ENCODE data around the gene NCOR1.
"Not testable (repeated sequence)": the region's sequence is repeated elsewhere in the genome, so short reads cannot be mapped to it uniquely, and the experiment has no call there.

Gene NCOR1

DNA sequence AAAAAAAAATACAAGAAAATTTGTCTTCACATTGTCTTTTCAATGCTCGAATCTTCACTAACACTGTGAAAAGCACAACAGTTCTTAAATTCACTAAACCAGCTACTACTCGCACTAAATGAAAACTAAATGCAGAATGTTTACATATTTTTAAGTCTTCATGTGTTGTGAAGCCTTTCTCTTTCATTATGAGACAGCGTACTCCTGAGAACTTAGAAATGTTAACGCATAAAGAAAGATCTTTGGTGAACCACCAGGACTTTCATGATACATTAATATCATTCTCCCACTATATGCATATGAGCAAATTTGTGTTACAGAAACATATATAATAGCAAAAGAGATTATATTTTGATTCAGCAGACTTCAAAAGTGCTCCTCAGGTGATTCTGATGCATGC lies 48.6 kb downstream of the NCOR1 start:
- DNase-seq (ENCODE audit: low read depth); H3K4me3 ChIP-seq (ENCODE audit: low read depth, low read length): not testable (repeated sequence)

DNA sequence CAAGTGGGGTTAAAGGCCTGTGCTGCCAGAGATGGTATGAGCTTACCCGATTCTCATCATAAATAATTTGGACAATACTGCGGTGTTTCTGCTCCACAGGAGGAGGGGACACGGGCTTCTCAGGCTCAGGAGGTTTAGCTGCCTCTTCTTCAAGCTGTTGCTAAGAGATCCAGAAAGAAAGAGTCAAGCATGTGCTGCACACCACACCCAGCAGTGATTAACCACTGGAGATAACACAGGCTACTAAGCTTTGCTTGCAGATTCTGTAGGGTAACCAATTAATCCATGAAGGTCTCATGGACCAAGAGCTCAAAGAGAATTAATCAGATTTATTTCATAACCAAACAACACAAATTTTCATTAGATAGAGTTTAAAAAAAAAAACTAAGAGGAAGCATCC lies 56.6 kb downstream of the NCOR1 start:
- H3K4me3 ChIP-seq (ENCODE audit: low read depth, low read length): no peak overlapping the region
- no peak for DNase-seq (ENCODE audit: low read depth)

DNA sequence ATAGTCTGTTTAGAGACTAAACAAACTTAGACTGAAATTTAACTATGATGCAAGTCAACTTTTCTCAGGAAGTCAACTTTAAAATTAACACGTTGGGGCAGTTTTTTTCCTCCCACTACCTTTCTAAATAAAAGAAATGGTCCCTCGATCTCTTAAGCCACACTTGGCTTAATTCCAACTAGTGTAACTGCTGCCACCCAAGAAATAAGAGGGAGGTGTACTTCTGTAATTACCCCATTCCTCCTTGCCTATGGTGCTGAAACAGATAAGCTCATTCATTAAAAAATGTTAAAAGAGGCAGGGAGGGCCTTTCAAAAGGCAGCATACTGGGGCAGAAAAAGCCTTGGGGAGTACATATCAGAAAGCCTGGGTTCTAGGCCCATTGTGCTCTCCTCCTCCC lies 59.8 kb downstream of the NCOR1 start:
- DNase-seq (ENCODE audit: low read depth): no peak
- H3K4me3 ChIP-seq (ENCODE audit: low read depth, low read length): no peak overlapping the region

DNA sequence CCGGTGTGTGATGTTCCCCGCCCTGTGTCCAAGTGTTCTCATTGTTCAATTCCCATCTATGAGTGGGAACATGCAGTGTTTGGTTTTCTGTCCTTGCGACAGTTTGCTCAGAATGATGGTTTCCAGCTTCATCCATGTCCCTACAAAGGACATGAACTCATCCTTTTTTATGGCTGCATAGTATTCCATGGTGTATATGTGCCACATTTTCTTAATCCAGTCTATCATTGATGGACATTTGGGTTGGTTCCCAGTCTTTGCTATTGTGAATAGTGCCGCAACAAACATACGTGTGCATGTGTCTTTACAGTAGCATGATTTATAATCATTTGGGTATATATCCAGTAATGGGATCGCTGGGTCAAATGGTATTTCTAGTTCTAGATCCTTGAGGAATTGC lies 63.0 kb downstream of the NCOR1 start:
- not testable (repeated sequence) for H3K4me3 ChIP-seq (ENCODE audit: low read depth, low read length)

DNA sequence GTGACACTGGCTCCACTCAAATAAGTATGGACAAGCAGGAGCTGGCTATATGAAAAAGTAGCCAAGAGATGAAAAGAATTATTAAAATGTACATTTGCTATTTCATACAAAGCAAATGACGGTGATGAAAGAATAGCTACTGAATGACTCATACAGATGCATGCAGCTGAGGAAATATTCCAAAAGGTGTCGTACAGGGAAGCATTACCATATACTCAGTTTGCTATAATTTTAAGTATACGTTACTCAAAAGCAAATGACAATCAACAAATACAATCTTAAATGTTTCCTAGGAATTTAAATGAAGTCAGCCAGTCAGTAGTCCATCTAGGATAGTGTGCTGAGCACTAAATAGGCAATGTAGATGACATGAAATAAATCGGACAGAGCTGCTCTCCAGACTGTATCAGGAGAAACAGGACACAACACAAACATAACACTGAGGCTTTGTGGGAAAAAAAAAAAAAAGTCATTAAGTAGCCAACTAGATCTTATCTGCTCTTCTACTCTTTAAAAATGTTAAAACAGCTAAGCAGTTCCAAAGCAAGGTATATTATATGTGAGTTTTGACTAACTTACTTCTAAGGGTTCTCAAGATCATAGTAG lies 65.0 kb downstream of the NCOR1 start:
- no peak overlapping the region for H3K4me3 ChIP-seq (ENCODE audit: low read depth, low read length)
- peak; percentile 7 for DNase-seq (ENCODE audit: low read depth)

More for the DNA sequence above, 63.0 kb downstream of the NCOR1 start:
- not testable (repeated sequence) for DNase-seq (ENCODE audit: low read depth)

DNA sequence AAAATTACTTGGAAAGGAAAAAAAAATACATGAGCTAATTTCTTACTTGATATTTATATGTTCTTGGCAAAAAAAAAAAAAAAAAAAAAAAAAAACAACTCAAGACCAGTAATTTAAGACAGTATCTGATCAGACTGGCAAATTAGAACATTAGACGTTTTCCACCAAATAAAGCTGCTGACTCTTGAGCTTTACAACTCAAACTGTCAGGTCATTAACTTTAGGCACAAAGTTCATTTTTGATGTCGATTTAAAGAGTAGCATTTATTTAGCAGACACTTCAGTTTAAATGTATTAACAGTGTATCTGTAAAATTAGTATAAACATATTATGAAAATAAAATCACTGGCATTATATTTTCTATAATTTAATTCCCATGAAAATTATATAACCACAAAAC lies 66.7 kb downstream of the NCOR1 start:
- no peak overlapping the region for H3K4me3 ChIP-seq (ENCODE audit: low read depth, low read length)
- DNase-seq (ENCODE audit: low read depth): no peak

DNA sequence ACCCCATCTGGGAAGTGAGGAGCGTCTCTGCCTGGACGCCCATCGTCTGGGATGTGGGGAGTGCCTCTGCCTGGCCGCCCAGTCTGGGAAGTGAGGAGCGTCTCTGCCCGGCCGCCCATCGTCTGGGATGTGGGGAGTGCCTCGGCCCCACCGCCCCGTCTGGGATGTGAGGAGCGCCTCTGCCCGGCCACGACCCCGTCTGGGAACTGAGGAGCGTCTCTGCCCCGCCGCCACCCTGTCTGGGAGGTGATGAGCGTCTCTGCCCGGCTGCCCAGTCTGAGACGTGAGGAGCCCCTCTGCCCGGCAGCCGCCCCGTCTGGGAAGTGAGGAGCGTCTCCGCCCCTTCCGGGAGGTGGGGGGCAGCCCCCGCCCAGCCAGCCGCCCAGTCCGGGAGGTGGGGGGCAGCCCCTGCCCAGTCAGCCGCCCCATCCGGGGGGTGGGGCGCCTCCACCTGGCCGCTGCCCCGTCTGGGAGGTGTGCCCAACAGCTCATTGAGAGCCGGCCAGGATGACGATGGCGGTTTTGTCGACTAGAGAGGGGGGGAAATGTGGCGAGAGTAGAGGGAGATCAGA lies 69.9 kb downstream of the NCOR1 start:
- H3K4me3 ChIP-seq (ENCODE audit: low read depth, low read length); DNase-seq (ENCODE audit: low read depth): not testable (repeated sequence)

DNA sequence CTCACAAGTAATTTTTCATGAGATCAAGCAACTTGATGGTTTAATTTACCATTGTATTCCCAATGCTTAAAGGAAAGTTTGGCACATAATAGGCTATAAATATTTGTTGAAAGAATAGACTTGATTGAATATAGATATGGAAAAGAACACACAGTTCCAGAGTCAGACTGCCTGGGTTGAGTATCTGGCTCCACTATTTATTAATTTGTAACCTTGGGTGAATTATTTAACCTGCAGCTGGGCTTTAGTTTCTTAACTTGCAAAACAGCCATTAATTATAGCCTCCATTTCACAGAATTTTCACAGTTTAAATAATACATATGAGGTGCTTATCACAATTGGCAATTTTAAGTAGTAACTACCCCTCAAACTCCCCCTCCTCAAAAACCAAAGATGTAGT lies 73.6 kb downstream of the NCOR1 start:
- H3K4me3 ChIP-seq (ENCODE audit: low read depth, low read length): no peak overlapping the region
- DNase-seq (ENCODE audit: low read depth): no peak

DNA sequence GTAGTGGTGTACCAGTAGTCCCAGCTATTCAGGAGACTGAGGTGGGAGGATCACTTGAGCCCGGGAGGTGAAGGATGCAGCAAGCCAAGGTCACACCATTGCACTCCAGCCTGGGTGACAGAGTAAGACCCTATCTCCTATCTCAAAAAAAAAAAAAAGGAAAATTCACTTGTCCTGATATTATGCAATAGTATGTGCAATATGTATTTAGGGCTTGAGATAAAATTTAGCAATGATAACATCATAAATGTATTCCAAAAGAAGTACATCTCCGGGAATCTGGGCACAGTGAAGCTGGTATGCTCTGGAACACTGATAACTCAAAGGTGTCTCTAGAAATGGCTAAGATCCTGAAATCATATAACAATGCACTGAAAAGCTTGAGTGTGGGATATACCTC lies 74.5 kb downstream of the NCOR1 start:
- DNase-seq (ENCODE audit: low read depth): no peak
- H3K4me3 ChIP-seq (ENCODE audit: low read depth, low read length): no peak overlapping the region

DNA sequence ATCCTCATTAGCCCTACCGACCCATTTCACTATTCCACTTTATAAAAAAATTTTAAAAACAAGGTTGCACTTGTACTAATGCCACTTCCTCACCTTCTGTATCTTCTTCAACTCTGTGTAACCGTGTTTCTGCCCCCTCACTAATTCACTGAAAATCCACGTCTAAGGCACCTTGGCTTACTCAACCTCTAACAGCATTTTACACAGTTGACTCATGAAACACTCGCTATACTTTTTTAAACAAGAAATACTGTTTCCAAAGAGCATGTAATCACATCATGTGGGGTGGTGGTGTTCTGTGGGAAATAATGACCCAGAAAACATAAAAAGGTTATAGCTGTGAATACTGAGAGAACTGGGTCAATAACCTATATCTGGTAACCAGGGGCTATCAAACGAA lies 79.9 kb downstream of the NCOR1 start:
- H3K4me3 ChIP-seq (ENCODE audit: low read depth, low read length): no peak overlapping the region
- DNase-seq (ENCODE audit: low read depth): no peak

DNA sequence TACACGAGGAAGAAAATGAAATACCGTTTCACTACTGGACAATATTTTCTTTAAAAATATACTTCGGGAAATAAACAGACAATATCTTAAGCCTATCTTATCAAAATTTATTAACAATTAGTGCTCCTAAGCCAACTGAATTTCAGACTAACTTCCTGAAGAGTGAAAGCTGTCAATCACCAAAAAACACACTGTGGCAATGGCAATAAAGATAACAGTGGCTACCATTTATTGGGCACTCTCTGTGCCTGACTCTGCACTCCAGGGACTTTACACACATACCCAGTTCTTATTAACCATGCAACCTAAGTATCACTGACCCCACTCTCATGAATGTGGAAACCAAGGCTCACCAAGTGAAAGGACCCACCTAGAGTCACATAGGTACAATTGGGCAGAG lies 83.7 kb downstream of the NCOR1 start:
- no peak for DNase-seq (ENCODE audit: low read depth)
- no peak overlapping the region for H3K4me3 ChIP-seq (ENCODE audit: low read depth, low read length)

DNA sequence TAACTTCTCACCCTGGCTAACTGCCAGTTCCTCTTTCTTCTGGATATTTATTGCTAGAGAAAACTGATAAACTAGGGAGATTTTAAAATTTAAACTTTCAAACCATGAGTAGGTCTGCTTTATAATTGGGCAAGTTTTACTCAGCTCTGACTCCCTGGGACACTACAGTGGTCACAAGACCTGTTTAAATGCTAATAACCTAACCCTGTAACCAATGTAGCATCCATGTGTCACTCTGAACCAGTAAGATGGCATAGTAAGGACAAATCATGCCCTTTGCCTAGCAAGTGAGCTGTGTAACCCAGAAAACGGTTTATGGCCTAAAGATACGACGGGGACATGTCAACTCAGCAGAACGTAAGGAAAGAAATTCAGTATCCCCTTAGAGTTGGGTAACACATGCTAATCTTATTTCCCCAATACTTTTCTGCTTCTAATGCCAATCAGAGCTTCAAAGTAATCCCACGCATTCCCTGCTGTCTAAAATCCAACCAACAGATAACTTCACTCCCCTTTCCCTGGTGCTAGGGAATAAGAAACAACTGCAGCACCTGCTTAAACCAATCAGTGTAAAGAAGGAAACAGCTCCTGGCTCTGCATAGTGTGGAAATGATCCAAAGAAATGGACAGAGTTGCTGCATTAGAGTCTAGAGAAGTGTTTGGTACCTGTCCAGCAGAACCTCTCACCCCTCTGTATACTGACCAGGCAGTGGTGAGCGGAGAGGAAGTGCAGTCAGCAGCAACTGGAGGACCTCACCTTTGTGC lies 85.7 kb downstream of the NCOR1 start:
- no peak for DNase-seq (ENCODE audit: low read depth)
- no peak overlapping the region for H3K4me3 ChIP-seq (ENCODE audit: low read depth, low read length)

DNA sequence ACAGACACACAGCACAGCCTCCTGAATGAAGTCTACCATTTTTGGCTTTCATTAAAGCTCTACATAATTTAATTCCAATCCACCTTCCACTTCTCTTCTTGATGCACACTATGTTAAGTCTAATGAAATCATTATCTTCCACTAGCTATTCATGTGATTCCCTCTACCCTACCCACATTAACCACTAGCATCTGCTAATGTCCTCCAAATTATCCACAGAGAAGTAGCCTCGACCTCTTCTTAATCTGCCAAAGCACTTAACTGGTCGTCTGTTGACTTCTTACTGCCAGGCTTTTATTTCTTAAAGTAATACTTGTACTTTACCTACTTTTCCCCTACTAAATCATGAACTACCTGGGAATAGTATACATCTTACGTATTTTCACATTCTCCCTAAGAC lies 91.8 kb downstream of the NCOR1 start:
- DNase-seq (ENCODE audit: low read depth): no peak
- no peak overlapping the region for H3K4me3 ChIP-seq (ENCODE audit: low read depth, low read length)

DNA sequence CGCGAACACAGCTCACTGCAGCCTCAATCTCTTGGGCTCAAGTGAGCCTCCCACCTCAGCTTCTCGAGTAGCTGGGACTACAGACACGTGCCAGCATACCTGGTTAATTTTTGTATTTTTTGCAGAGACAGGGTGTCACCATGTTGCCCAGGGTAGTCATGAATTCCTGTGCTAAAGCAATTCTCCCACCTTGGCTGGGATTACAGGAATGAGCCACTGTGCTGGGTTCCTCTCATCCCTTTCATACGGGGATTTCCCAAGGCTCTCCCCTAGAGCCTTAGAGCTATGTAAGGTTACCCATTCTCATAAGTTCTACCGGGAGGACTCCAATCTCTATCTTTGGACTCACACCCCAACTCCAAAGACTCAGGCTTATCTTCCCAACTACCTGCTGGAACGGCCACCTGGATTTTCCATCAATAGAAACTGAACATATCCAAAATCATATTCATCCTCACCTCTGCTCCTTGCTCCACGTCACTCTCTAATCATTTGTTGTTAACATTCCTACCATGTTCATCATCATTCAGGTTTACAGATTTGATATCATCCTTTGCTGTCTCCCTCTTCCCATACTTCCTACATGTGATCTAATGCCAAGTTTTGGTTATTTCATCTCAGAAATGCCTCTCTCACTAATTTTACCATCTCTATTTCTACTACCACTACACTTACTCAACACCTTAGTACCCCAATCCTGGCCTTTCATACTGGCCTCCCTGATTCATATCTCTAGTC lies 92.5 kb downstream of the NCOR1 start:
- no peak overlapping the region for H3K4me3 ChIP-seq (ENCODE audit: low read depth, low read length)
- no peak for DNase-seq (ENCODE audit: low read depth)

DNA sequence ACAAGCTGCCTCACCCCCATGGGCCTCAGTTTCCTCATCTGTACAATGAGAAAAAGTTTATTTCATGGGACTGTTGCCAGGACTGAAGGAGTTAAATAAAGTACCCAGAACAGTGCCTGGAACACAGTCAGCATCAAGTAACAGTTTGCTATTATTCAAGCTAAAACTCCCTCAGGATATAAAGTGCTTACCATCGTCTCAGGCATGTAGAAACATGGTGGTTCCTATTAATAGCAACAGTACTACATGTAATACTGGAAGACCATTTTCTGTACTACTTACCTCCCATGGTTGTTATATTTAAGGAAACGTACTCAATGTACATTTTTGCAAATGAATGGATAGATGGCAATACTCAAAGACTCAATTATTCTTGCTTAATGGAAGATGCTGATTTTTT lies 93.4 kb downstream of the NCOR1 start:
- no peak for DNase-seq (ENCODE audit: low read depth)
- no peak overlapping the region for H3K4me3 ChIP-seq (ENCODE audit: low read depth, low read length)

DNA sequence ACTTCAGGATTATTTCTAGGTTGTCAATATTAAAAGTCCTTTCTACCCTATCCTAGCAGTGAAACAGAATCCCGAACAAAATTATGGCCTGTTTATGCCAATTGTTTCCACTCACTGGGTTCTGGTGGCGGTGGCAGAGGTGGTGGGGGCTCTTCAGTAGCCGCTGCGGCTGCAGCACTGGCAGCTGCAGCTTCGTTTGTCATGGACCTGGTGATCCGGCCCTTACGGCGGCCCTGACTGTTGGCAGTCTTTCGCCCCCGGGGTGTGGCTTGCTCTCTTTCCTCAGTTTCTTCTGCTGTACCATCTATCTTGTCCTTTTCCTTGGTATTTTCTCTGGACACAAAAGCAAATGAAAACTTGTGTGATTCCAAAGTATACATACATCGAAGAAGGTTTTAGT lies 94.4 kb downstream of the NCOR1 start:
- no peak for DNase-seq (ENCODE audit: low read depth)
- H3K4me3 ChIP-seq (ENCODE audit: low read depth, low read length): no peak overlapping the region

DNA sequence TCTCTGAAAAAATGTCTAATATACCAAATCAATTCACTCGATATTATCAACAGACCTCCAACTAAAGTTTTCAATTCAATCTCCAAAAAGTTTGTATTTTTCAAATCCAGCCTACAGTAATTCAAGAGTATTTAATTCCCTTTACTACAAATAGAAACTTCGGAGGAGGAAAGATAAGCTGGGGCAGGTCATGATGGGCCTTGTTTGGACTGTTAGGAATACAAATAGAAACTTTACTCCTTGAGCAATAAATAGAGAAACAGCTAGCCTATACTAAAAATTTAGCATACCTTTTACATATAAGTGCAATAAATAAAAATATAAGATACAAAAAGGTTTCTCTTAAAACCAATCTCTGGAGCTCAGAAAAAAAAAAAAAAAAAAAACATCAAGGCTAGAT lies 98.2 kb downstream of the NCOR1 start:
- no peak for DNase-seq (ENCODE audit: low read depth)
- no peak overlapping the region for H3K4me3 ChIP-seq (ENCODE audit: low read depth, low read length)

DNA sequence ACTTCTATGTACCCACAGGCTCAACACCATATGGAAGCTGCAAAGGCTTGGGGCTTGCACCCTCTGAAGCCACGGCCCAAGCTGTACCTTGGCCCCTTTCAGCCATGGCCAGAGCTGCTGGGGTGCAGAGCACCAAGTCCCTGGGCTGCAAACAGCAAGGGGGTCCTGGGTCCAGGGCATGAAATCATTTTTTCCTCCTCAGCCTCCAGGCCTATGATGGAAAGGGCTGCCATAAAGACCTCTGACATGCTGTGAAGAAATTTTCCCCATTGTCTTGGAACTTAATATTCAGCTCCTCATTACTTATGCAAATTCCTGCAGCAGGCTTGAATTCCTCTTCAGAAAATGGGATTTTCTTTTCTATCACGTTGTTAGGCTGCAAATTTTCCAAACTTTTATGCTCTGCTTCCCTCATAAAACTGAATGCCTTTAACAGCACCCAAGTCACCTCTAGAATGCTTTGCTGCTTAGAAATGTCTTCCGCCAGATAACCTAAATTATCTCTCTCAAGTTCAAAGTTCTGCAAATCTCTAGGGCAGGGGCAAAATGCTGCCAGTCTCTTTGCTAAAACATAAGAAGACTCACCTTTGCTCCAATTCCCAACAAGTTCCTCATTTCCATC lies 100.1 kb downstream of the NCOR1 start:
- not testable (repeated sequence) for DNase-seq (ENCODE audit: low read depth); H3K4me3 ChIP-seq (ENCODE audit: low read depth, low read length)

DNA sequence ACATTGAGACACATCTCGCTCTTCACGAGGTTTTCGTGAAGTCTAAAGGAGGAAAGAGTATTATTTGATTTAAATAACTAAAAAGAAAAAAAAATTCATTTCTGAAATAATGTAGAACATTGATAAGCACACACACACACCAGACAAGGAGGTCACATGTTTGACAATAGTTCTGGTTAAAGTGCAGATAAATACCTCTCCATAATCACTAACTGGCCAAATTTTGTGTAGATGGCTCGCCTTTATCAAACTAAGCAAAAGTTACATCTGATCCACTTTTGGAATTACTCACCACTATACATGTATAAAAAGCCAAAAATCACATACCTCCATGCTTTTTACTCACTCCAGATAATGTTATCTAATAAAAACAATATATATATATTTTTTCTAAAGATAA lies 106.5 kb downstream of the NCOR1 start:
- H3K4me3 ChIP-seq (ENCODE audit: low read depth, low read length): no peak overlapping the region
- no peak for DNase-seq (ENCODE audit: low read depth)

DNA sequence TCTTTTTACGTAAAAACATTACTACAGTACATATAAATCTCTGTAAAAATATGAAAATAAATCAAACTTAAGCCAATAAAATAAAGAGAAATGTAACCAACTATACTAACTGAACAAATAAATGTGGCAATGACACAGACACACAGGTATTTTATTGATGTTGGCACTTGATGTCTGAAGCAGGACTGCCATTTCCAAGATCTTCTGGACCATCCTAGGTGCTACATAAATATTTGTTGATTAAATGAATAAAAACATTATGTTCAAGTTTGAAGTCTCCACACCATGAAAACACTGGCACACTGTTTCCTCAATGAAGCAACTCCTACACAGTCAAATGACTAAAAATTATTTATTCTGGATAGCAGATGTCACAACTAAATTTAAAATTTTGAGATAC lies 106.9 kb downstream of the NCOR1 start:
- no peak overlapping the region for H3K4me3 ChIP-seq (ENCODE audit: low read depth, low read length)
- DNase-seq (ENCODE audit: low read depth): no peak
